HL-60 (cell line): ENCODE measurements around the gene DCBLD1.

Experiments used
- DNase-seq, 2 experiments: peaks; one replicate each; pipeline ENCODE4 v3.0.0-alpha.2; 2010 to 2020; ENCODE audit warnings: low read depth in 1 of 2, low spot score in 1 of 2
- H3K27ac ChIP-seq: fragments of 250-450 bp; sonication (Bioruptor Pico); replicated peaks from 2 replicates; pipeline ENCODE4 v1.5.1; 2020; ENCODE audit warnings: mild to moderate bottlenecking, moderate library complexity
- H3K27me3 ChIP-seq: fragments of 250-450 bp; sonication (Bioruptor Pico); 2 replicates; pipeline ENCODE4 v1.5.1; 2021; ENCODE audit warnings: mild to moderate bottlenecking, moderate library complexity; ENCODE audit not compliant: insufficient read depth, poor library complexity, severe bottlenecking
- H3K4me3 ChIP-seq: replicated peaks from 2 replicates; pipeline ENCODE4 v1.5.1; 2011; ENCODE audit warnings: mild to moderate bottlenecking, control low read depth, low read length; ENCODE audit not compliant: insufficient read depth
- CTCF ChIP-seq: IDR thresholded peaks from one replicate; pipeline ENCODE4 v1.5.1; 2011; ENCODE audit warnings: low read length, control low read depth, inconsistent platforms; ENCODE audit not compliant: insufficient read depth
- GABPA ChIP-seq: IDR thresholded peaks from 2 replicates; pipeline ENCODE4 v1.6.1; 2012; ENCODE audit warnings: low read depth
- POLR2AphosphoS5 ChIP-seq: IDR thresholded peaks from 2 replicates; pipeline ENCODE4 v1.6.1; 2012; ENCODE audit warnings: low read depth
- REST ChIP-seq: IDR thresholded peaks from 2 replicates; pipeline ENCODE4 v1.6.1; 2012; ENCODE audit warnings: low read depth; ENCODE audit not compliant: insufficient replicate concordance
- SPI1 ChIP-seq: IDR thresholded peaks from 2 replicates; pipeline ENCODE4 v1.6.1; 2012; ENCODE audit warnings: low read depth, mild to moderate bottlenecking, borderline replicate concordance

The DCBLD1 gene

GRCh38 chr6:117568247-117568646 is 85.8 kb downstream of the DCBLD1 start:
- H3K27ac ChIP-seq, result no peak overlapping the region
- no peak for DNase-seq
- H3K27me3 ChIP-seq, result no peaks in the 10 kb centered on the region
- H3K4me3 ChIP-seq, result no peak overlapping the region
- TF ChIP-seq POLR2AphosphoS5 (no peak), GABPA (no peak), CTCF (no peak)

- Histone ChIP-seq H3K27me3 (no peaks in the 10 kb centered on the region), H3K27ac (no peak overlapping the region), H3K4me3 (no peak overlapping the region)
- TF ChIP-seq POLR2AphosphoS5 (no peak), GABPA (no peak), REST (no peak), SPI1 (no peak), CTCF (no peak)
- DNase-seq, result no peak
Observed at GRCh38 chr6:117568831-117569410, 86.4 kb downstream of the DCBLD1 start.

GRCh38 chr6:117573006-117573680 is 90.7 kb downstream of the DCBLD1 start:
- no peaks in the 10 kb centered on the region for H3K27me3 ChIP-seq
- no peak overlapping the region for H3K27ac ChIP-seq
- DNase-seq, result no peak
- H3K4me3 ChIP-seq, result no peak overlapping the region
- TF ChIP-seq CTCF (no peak), REST (no peak), POLR2AphosphoS5 (no peak), SPI1 (no peak), GABPA (no peak)

- Histone ChIP-seq H3K27ac (no peak overlapping the region), H3K4me3 (no peak overlapping the region), H3K27me3 (no peaks in the 10 kb centered on the region)
- DNase-seq, result no peak
- TF ChIP-seq SPI1, result no peak
- TF ChIP-seq CTCF, result no peak
- TF ChIP-seq GABPA, result no peak
- no peak for TF ChIP-seq POLR2AphosphoS5
Observed at GRCh38 chr6:117574198-117574597, 91.7 kb downstream of the DCBLD1 start.
